ENCODE results near the gene ATP6V0C. TPM values are rescaled to one million over a fixed set of nuclear protein-coding genes. Genes with fewer than 3 reads are reported as not detected.
A peak's percentile ranks its signal among the peaks of the same experiment; 100 is the strongest.

The ATP6V0C gene
- total and polyA plus RNA-seq, 2 of the 13 experiments (the other 11 are each of a cell fraction or from before 2014, with no cell fraction given): 10.4 to 20.1 TPM

GRCh38 chr16:2537451-2538379, 24.0 kb downstream of the ATP6V0C start, which contains the start of gene PDPK1 (continued):
- TF ChIP-seq THRA (CRISPR knock-in tag; IDR thresholded peaks at IDR 0.05; ENCODE audit: borderline replicate concordance): 0 out of 2 replicates have a peak, but pooled peaks have one; percentile 14
- TF ChIP-seq MIXL1 (CRISPR knock-in tag; IDR thresholded peaks at IDR 0.05): no peak
- no peak for TF ChIP-seq ARID5B (CRISPR knock-in tag; IDR thresholded peaks at IDR 0.05)
- TF ChIP-seq ZNF646 (CRISPR knock-in tag; IDR thresholded peaks at IDR 0.05): 0 out of 2 replicates have a peak, but pooled peaks have one; percentile 35
- peak; percentile 81 for TF ChIP-seq GABPA (IDR thresholded peaks at IDR 0.05; ENCODE audit: low read depth, low read length)
- TF ChIP-seq GABPA (CRISPR knock-in tag; IDR thresholded peaks at IDR 0.05; ENCODE audit: low read depth): peak; percentile 78
- no peak for TF ChIP-seq EED (CRISPR knock-in tag; IDR thresholded peaks at IDR 0.05)
- 0 out of 2 replicates have a peak, but pooled peaks have one; percentile 37 for TF ChIP-seq IKZF5 (CRISPR knock-in tag; IDR thresholded peaks at IDR 0.05)
- TF ChIP-seq SALL1 (CRISPR knock-in tag; IDR thresholded peaks at IDR 0.05): no peak
- TF ChIP-seq TP53 (CRISPR knock-in tag; conservative IDR thresholded peaks at IDR 0.05): no peak
- no peak for TF ChIP-seq ZFX (CRISPR knock-in tag; IDR thresholded peaks at IDR 0.05; ENCODE audit: low read depth)
- TF ChIP-seq ZBTB20 (CRISPR knock-in tag; IDR thresholded peaks at IDR 0.05; ENCODE audit: borderline replicate concordance, low read depth): no peak
- no peak for TF ChIP-seq CCAR2 (optimal IDR thresholded peaks at IDR 0.05; ENCODE audit: low read depth, low read length)
- TF ChIP-seq FOSL2 (CRISPR knock-in tag; IDR thresholded peaks at IDR 0.05): no peak
- TF ChIP-seq GTF3A (CRISPR knock-in tag; conservative IDR thresholded peaks at IDR 0.05): no peak
- no peak for TF ChIP-seq SIN3A (IDR thresholded peaks at IDR 0.05; ENCODE audit: borderline replicate concordance, low read depth, low read length)
